22Rv1 (cell line): ENCODE data around the gene SEPSECS.

Source experiments
- H3K27ac ChIP-seq: fragments of 450-650 bp; 2 replicates; pipeline ENCODE4 v1.5.1; 2017
- ZFX ChIP-seq: fragments of 450-650 bp; IDR thresholded peaks from 2 replicates; pipeline ENCODE4 v1.6.1; 2017; ENCODE audit warnings: antibody characterized with exemption, borderline replicate concordance
- TF ChIP-seq, protein P1 (sequence below): fragments of 450-650 bp; IDR thresholded peaks from 2 replicates; pipeline ENCODE4 v1.5.1; 2017; ENCODE audit warnings: mild to moderate bottlenecking

The SEPSECS gene

DNA sequence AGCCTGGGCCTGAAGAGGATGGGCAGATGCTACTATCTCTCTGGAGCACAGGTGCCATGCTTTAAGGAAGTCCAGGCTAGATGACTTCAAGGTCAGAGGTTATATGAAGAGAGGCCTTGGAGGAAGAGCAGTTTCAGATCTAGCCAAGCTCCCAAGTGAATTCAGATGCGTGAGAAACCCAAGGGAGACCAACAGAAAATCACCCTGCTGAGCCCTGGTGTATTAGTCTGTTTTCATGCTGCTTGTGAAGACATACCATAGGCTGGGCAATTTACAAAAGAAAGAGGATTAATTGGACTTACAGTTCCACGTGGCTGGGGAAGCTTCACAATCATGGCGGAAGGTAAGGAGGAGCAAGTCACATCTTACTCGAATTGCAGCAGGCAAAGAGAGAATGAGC is 81.7 kb downstream of the SEPSECS start:
- TF ChIP-seq ZFX: no peak
- TF ChIP-seq, protein P1, sequence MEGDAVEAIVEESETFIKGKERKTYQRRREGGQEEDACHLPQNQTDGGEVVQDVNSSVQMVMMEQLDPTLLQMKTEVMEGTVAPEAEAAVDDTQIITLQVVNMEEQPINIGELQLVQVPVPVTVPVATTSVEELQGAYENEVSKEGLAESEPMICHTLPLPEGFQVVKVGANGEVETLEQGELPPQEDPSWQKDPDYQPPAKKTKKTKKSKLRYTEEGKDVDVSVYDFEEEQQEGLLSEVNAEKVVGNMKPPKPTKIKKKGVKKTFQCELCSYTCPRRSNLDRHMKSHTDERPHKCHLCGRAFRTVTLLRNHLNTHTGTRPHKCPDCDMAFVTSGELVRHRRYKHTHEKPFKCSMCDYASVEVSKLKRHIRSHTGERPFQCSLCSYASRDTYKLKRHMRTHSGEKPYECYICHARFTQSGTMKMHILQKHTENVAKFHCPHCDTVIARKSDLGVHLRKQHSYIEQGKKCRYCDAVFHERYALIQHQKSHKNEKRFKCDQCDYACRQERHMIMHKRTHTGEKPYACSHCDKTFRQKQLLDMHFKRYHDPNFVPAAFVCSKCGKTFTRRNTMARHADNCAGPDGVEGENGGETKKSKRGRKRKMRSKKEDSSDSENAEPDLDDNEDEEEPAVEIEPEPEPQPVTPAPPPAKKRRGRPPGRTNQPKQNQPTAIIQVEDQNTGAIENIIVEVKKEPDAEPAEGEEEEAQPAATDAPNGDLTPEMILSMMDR: no peak
- no peak overlapping the region for H3K27ac ChIP-seq

GRCh38 chr4:25076625-25077398 is 83.4 kb downstream of the SEPSECS start:
- no peak for TF ChIP-seq ZFX
- TF ChIP-seq, protein P1: no peak
- H3K27ac ChIP-seq: no peak overlapping the region

- TF ChIP-seq, protein P1: no peak
- no peak for TF ChIP-seq ZFX
Observed at GRCh38 chr4:25075851-25076250, 84.4 kb downstream of the SEPSECS start.

DNA sequence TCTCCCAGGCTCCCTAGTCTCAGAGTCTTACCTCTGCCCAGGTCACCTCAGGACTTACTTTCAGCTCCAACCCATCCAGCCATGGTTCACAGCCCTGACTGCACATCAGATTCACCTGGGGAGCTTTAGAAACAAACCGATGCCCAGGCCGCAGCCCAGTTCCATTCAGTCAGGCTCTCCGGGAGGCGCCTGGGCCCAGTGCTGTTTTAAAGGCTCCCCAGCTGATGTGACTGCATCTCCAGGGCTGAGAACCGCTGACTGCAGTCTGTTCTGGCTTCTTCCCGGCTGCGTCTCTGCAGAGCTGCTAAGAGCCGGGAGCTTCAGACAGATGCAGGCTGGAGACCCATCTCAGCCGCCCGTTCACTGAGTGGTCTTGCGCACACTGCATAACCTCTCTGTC is 85.1 kb downstream of the SEPSECS start:
- H3K27ac ChIP-seq: no peak overlapping the region
- no peak for TF ChIP-seq ZFX
- TF ChIP-seq, protein P1: no peak

More at GRCh38 chr4:25075851-25076250, 84.4 kb downstream of the SEPSECS start:
- no peak overlapping the region for H3K27ac ChIP-seq

DNA sequence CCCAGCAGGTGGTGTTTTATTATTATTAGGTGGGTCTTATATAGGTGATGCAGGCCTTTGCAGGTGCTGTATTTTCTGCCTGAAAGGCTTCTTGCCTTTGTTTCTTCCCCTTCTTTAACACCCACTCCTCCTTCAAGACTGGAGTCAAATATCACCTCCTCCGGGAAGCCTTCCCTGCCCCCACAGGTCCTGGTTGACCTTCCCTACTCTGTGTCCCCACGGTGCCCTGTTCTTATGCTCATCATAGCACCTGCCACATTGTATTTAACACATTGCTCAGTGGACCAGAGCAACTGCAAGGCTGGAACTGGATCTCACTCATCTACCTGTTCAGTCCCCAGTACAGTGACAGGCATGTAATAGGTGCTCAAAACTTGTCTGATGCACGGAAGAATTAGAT is 89.7 kb downstream of the SEPSECS start:
- TF ChIP-seq, protein P1: no peak
- no peak for TF ChIP-seq ZFX
- no peak overlapping the region for H3K27ac ChIP-seq
